Spleen (tissue), 7 donors: ENCODE measurements around the gene BRD8.

Experiments used
- POLR2A ChIP-seq, 3 donors: fragments of 450-650 bp; IDR thresholded peaks; one replicate each; pipeline ENCODE4 v1.5.1; 2017; ENCODE audit warnings: antibody characterized with exemption in 3 of 3, mild to moderate bottlenecking in 1 of 3
- POLR2AphosphoS5 ChIP-seq, 3 donors: sonication (generic); formaldehyde crosslinking; IDR thresholded peaks; one replicate each; pipeline ENCODE4 v1.5.1; 2017; ENCODE audit warnings: antibody characterized with exemption in 3 of 3
- TF ChIP-seq, protein P1 (sequence below), 11 experiments: fragments of 200-600 bp in 7 of 11; fragments of 450-650 bp in 4 of 11; sonication (generic) in 4 of 11; IDR thresholded peaks in 8 of 11; conservative IDR thresholded peaks in 3 of 11; 1 replicate in 7 of 11; 2 replicates in 4 of 11; pipeline versions ENCODE4 v1.4.0 to v1.8.0; 2016 to 2021; ENCODE audit warnings: antibody characterized with exemption in 11 of 11, inconsistent platforms in 4 of 11, mild to moderate bottlenecking in 1 of 11
- donor health status: DM: no; HTN: no; CAD: no; lungs with moderate emphysema.
- donor health status: DM: no; HTN: no; CAD: no.
- donor health status: DM: no; HTN: no; CAD: no.

DNA sequence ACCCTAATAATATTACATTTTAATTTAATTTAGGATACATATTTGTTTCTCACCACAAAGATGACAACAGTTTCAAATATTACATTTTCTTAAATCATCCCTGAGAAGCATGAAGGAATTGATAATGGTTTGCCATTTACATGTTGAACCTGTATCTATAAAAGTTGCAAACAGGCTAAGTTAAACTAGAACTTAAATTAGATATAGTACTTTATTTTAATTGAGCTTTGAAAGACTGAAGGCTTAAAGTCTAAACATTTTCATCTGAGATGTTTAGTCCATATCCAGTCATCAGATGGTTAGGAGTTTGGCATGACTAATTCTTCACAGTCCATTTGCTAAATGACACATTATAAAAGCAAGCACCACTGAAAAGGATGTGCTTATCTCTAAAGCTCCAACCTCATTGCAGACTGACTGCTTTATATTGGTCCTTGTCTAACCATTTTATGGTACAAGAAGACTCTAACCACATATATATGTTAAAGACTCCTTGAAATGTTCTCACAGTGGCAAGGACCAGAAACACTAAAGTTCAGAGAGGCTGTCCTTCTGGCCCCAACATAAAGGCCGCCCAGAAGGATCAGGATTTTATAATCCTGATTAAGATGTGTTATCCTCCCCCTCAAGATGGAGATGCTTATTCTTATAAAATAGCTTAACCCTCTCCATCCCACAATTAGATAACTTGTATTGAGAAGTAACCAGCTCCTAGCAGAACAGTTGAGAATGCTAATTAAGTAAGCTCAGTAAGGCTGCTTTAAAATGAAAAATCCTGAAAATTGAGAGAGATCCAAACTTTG is 68.8 kb downstream of the BRD8 start:
- TF ChIP-seq, protein P1, sequence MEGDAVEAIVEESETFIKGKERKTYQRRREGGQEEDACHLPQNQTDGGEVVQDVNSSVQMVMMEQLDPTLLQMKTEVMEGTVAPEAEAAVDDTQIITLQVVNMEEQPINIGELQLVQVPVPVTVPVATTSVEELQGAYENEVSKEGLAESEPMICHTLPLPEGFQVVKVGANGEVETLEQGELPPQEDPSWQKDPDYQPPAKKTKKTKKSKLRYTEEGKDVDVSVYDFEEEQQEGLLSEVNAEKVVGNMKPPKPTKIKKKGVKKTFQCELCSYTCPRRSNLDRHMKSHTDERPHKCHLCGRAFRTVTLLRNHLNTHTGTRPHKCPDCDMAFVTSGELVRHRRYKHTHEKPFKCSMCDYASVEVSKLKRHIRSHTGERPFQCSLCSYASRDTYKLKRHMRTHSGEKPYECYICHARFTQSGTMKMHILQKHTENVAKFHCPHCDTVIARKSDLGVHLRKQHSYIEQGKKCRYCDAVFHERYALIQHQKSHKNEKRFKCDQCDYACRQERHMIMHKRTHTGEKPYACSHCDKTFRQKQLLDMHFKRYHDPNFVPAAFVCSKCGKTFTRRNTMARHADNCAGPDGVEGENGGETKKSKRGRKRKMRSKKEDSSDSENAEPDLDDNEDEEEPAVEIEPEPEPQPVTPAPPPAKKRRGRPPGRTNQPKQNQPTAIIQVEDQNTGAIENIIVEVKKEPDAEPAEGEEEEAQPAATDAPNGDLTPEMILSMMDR (IDR thresholded peaks at IDR 0.05 in 8 of 11, conservative IDR thresholded peaks at IDR 0.05 in 3 of 11): no peak
- TF ChIP-seq POLR2A (IDR thresholded peaks at IDR 0.05): no peak
- no peak for TF ChIP-seq POLR2AphosphoS5 (IDR thresholded peaks at IDR 0.05)
